ENCODE data around the gene THOC6. TPM values are rescaled to one million over a fixed set of nuclear protein-coding genes. Genes with fewer than 3 reads are reported as not detected.
A peak's percentile ranks its signal among the peaks of the same experiment; 100 is the strongest.

Gene THOC6
- total RNA-seq = 10 to 100 TPM; 45.6 to 51.5 TPM

GRCh38 chr16:3023669-3024478, at the start of gene THOC6, which contains the start of gene HCFC1R1:
THOC6 (plus strand) TSS chr16:3024035; CDS start chr16:3024327, 292 bp downstream.
HCFC1R1 (minus strand) TSS chr16:3023942; CDS start chr16:3023941, 1 bp downstream.
- H3K36me3 Mint-ChIP-seq = peaks cover 12% of the 10 kb centered on the region
- peak within 1 kb of the TSS; percentile 75 for H3K4me3 Mint-ChIP-seq
- peak; percentile 80 for ATAC-seq
- H3K27ac Mint-ChIP-seq = peak within 1 kb of the TSS; percentile 92
- CTCF ChIA-PET = interaction anchor here (1.0 to 17.9 kb wide), 6 partner anchors 6 to 105 kb away, joined by 3 to 370 read pairs (median 134); partner anchors contain the start of genes CLDN9 and MMP25
- peak; percentile 98 for DNase-seq
- H3K27me3 Mint-ChIP-seq = peaks cover 7% of the 10 kb centered on the region
- H3K4me1 Mint-ChIP-seq = peaks cover 53% of the 10 kb centered on the region
- H3K9me3 Mint-ChIP-seq (ENCODE audit: low read depth) = no peaks in the 10 kb centered on the region

- Mint-ChIP-seq H3K27me3 (no peaks in the 10 kb centered on the region), H3K9me3 (ENCODE audit: low read depth) (no peaks in the 10 kb centered on the region), H3K4me3 (no peak overlapping the region), H3K36me3 (peaks cover 26% of the 10 kb centered on the region), H3K4me1 (peaks cover 26% of the 10 kb centered on the region), H3K27ac (no peak overlapping the region)
- DNase-seq = no peak
- ATAC-seq = no peak
- CTCF ChIA-PET = interaction anchor here (1.0 kb wide), 1 partner anchor 11 kb away, joined by 3 read pairs; no protein-coding TSS in a partner anchor
Measured at GRCh38 chr16:2974319-2975056, 49.3 kb upstream of the THOC6 start.

GRCh38 chr16:2975161-2975795, 48.6 kb upstream of the THOC6 start:
- no peak overlapping the region for H3K4me3 Mint-ChIP-seq
- H3K4me1 Mint-ChIP-seq = peaks cover 27% of the 10 kb centered on the region
- peaks cover 26% of the 10 kb centered on the region for H3K36me3 Mint-ChIP-seq
- DNase-seq (no peak), ATAC-seq (no peak)
- H3K27ac Mint-ChIP-seq = no peak overlapping the region
- H3K9me3 Mint-ChIP-seq (ENCODE audit: low read depth) = no peaks in the 10 kb centered on the region
- CTCF ChIA-PET = interaction anchor here (1.0 kb wide), 1 partner anchor 12 kb away, joined by 3 read pairs; no protein-coding TSS in a partner anchor
- no peaks in the 10 kb centered on the region for H3K27me3 Mint-ChIP-seq

- DNase-seq (no peak), ATAC-seq (no peak)
- Mint-ChIP-seq H3K27me3 (no peaks in the 10 kb centered on the region), H3K9me3 (ENCODE audit: low read depth) (no peaks in the 10 kb centered on the region), H3K27ac (no peak overlapping the region), H3K4me1 (peaks cover 24% of the 10 kb centered on the region), H3K4me3 (no peak overlapping the region), H3K36me3 (peaks cover 25% of the 10 kb centered on the region)
- CTCF ChIA-PET = no interaction called here
Measured at GRCh38 chr16:2976201-2976600, 47.6 kb upstream of the THOC6 start.

GRCh38 chr16:2976673-2977072, 47.2 kb upstream of the THOC6 start:
- Mint-ChIP-seq H3K4me3 (no peak overlapping the region), H3K27ac (no peak overlapping the region), H3K36me3 (peaks cover 24% of the 10 kb centered on the region), H3K4me1 (peaks cover 26% of the 10 kb centered on the region), H3K9me3 (ENCODE audit: low read depth) (no peaks in the 10 kb centered on the region), H3K27me3 (no peaks in the 10 kb centered on the region)
- CTCF ChIA-PET = no interaction called here
- ATAC-seq (no peak), DNase-seq (no peak)

- Mint-ChIP-seq H3K4me1 (peaks cover 25% of the 10 kb centered on the region), H3K9me3 (ENCODE audit: low read depth) (no peaks in the 10 kb centered on the region), H3K27ac (no peak overlapping the region), H3K27me3 (peaks cover 3% of the 10 kb centered on the region), H3K36me3 (peaks cover 22% of the 10 kb centered on the region), H3K4me3 (no peak overlapping the region)
- no peak for ATAC-seq
- no peak for DNase-seq
- CTCF ChIA-PET = interaction anchor here (1.1 to 1.3 kb wide), 3 partner anchors 10 to 26 kb away, joined by 3 to 8 read pairs (median 4); no protein-coding TSS in a partner anchor
Measured at GRCh38 chr16:2977440-2977839, 46.4 kb upstream of the THOC6 start.

- peak overlapping the region; percentile 93 for H3K4me3 Mint-ChIP-seq
- ATAC-seq (peak; percentile 14), DNase-seq (peak; percentile 60)
Measured at GRCh38 chr16:2979669-2980226, 44.1 kb upstream of the THOC6 start.

GRCh38 chr16:2980227-2981176, 43.3 kb upstream of the THOC6 start, which contains the start of gene PKMYT1:
PKMYT1 (minus strand) TSS chr16:2980446; CDS start chr16:2979657, 789 bp downstream.
- H3K9me3 Mint-ChIP-seq (ENCODE audit: low read depth) = no peaks in the 10 kb centered on the region
- peaks cover 15% of the 10 kb centered on the region for H3K36me3 Mint-ChIP-seq
- H3K27me3 Mint-ChIP-seq = peaks cover 4% of the 10 kb centered on the region
- H3K4me1 Mint-ChIP-seq = peaks cover 33% of the 10 kb centered on the region
- CTCF ChIA-PET = interaction anchor here (0.6 to 3.3 kb wide), 15 partner anchors 11 to 150 kb away, joined by 3 to 28 read pairs (median 4); partner anchors contain the start of genes KREMEN2, PAQR4 and TNFRSF12A
- peak; percentile 90 for ATAC-seq
- H3K27ac Mint-ChIP-seq = peak within 1 kb of the TSS; percentile 86
- H3K4me3 Mint-ChIP-seq = peak within 1 kb of the TSS; percentile 93
- peak; percentile 96 for DNase-seq

More at GRCh38 chr16:2979669-2980226, 44.1 kb upstream of the THOC6 start:
- CTCF ChIA-PET = interaction anchor here (1.2 to 3.3 kb wide), 7 partner anchors 10 to 150 kb away, joined by 3 to 28 read pairs (median 6); partner anchors contain the start of genes PAQR4 and TNFRSF12A
- Mint-ChIP-seq H3K4me1 (peaks cover 33% of the 10 kb centered on the region), H3K9me3 (ENCODE audit: low read depth) (no peaks in the 10 kb centered on the region), H3K27me3 (peaks cover 4% of the 10 kb centered on the region), H3K36me3 (peaks cover 15% of the 10 kb centered on the region), H3K27ac (peak overlapping the region; percentile 85)

- ATAC-seq = no peak
- Mint-ChIP-seq H3K4me3 (peak overlapping the region; percentile 93), H3K27ac (peak overlapping the region; percentile 86), H3K27me3 (peaks cover 4% of the 10 kb centered on the region), H3K4me1 (peaks cover 33% of the 10 kb centered on the region), H3K36me3 (peaks cover 14% of the 10 kb centered on the region), H3K9me3 (ENCODE audit: low read depth) (no peaks in the 10 kb centered on the region)
- CTCF ChIA-PET = interaction anchor here (0.7 to 3.3 kb wide), 13 partner anchors 12 to 113 kb away, joined by 3 to 28 read pairs (median 4); partner anchors contain the start of genes KREMEN2, PAQR4 and TNFRSF12A
- no peak for DNase-seq
Measured at GRCh38 chr16:2981177-2981898, 42.5 kb upstream of the THOC6 start.

GRCh38 chr16:2981899-2982250, 42.0 kb upstream of the THOC6 start:
- peaks cover 4% of the 10 kb centered on the region for H3K27me3 Mint-ChIP-seq
- CTCF ChIA-PET = interaction anchor here (0.7 to 3.6 kb wide), 11 partner anchors 12 to 114 kb away, joined by 3 to 28 read pairs (median 6); partner anchors contain the start of genes KREMEN2, PAQR4 and TNFRSF12A
- H3K4me3 Mint-ChIP-seq = peak overlapping the region; percentile 93
- DNase-seq = no peak
- H3K36me3 Mint-ChIP-seq = peaks cover 13% of the 10 kb centered on the region
- peaks cover 33% of the 10 kb centered on the region for H3K4me1 Mint-ChIP-seq
- H3K9me3 Mint-ChIP-seq (ENCODE audit: low read depth) = no peaks in the 10 kb centered on the region
- no peak for ATAC-seq
- peak overlapping the region; percentile 38 for H3K27ac Mint-ChIP-seq

GRCh38 chr16:2982402-2982801, 41.4 kb upstream of the THOC6 start:
- Mint-ChIP-seq H3K27me3 (peaks cover 4% of the 10 kb centered on the region), H3K36me3 (peaks cover 7% of the 10 kb centered on the region), H3K27ac (peak overlapping the region; percentile 31), H3K9me3 (ENCODE audit: low read depth) (no peaks in the 10 kb centered on the region), H3K4me3 (no peak overlapping the region), H3K4me1 (peaks cover 30% of the 10 kb centered on the region)
- DNase-seq = no peak
- CTCF ChIA-PET = interaction anchor here (0.7 to 3.6 kb wide), 11 partner anchors 13 to 94 kb away, joined by 3 to 21 read pairs (median 4); partner anchors contain the start of genes PAQR4 and TNFRSF12A
- no peak for ATAC-seq

All from activated CD8-positive, alpha-beta memory T cell treated with anti-CD3 and anti-CD28 coated beads, Interleukin-2, amount 10 ng/mL, durations not matched to agents 7 days and 5 days (primary cell).